ENCODE results near the gene MLLT3. TPM values are rescaled to one million over a fixed set of nuclear protein-coding genes. Genes with fewer than 3 reads are reported as not detected.

MLLT3 gene
- total RNA-seq, 1 experiment from 2014 or later: 21.6 TPM

DNA sequence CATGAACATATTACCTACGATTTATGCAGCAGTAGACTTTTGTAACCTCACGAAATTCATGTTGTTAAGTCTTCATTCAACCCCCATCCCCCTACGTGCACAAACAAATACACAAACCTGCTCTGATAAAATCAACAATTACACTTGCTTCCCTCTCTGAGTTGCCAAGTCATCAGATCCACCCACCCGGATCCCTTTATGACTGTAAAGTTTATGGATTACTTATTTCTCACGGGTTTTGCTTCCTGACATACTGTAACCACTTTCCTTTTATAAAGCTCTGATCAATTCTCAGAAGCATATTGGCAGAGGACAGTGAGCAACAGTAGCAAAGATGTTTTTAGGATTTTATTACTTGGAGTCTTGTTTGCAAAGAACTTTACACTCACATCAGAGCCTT is 70.5 kb downstream of the MLLT3 start:
- H2AFZ ChIP-seq: no peak overlapping the region
- ChIA-PET POLR2A (ENCODE audit: unreplicated experiment) (no interaction called here), CTCF (no interaction called here)
- peaks cover 50% of the 10 kb centered on the region for H3K4me1 ChIP-seq (replicated peaks; ENCODE audit: insufficient read depth)
- H3K36me3 ChIP-seq (ENCODE audit: low read depth): no peaks in the 10 kb centered on the region
- H3K9me2 ChIP-seq (ENCODE audit: insufficient read depth): no peaks in the 10 kb centered on the region
- no peak for TF ChIP-seq EZH2 (IDR thresholded peaks at IDR 0.05; ENCODE audit: low read depth)
- TF ChIP-seq, protein P1, sequence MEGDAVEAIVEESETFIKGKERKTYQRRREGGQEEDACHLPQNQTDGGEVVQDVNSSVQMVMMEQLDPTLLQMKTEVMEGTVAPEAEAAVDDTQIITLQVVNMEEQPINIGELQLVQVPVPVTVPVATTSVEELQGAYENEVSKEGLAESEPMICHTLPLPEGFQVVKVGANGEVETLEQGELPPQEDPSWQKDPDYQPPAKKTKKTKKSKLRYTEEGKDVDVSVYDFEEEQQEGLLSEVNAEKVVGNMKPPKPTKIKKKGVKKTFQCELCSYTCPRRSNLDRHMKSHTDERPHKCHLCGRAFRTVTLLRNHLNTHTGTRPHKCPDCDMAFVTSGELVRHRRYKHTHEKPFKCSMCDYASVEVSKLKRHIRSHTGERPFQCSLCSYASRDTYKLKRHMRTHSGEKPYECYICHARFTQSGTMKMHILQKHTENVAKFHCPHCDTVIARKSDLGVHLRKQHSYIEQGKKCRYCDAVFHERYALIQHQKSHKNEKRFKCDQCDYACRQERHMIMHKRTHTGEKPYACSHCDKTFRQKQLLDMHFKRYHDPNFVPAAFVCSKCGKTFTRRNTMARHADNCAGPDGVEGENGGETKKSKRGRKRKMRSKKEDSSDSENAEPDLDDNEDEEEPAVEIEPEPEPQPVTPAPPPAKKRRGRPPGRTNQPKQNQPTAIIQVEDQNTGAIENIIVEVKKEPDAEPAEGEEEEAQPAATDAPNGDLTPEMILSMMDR (conservative IDR thresholded peaks at IDR 0.05): no peak
- peaks cover 22% of the 10 kb centered on the region for H3K79me2 ChIP-seq (ENCODE audit: low read depth)
- peak overlapping the region; percentile 46; the same call in 1 of the 2 replicates for H3K4me3 ChIP-seq
- no TSS peak for BruUV-seq (replicated peaks)
- DNase-seq: peak in 1 of 2 experiments; percentile 83
- peaks cover 26% of the 10 kb centered on the region for H3F3A ChIP-seq (ENCODE audit: insufficient read depth, low read depth)
- peak overlapping the region; percentile 99 for H3K27ac ChIP-seq
- H3K27me3 ChIP-seq (ENCODE audit: insufficient read depth, low read depth): no peaks in the 10 kb centered on the region
- no peaks in the 10 kb centered on the region for H3K9me3 ChIP-seq (ENCODE audit: insufficient read depth, low read depth)
- intact Hi-C loops (cut with micrococcal nuclease; ENCODE audit: unreplicated experiment): loop anchor here (2.0 to 5.0 kb wide), 4 partner anchors 29 to 195 kb away; no protein-coding TSS in a partner anchor
- H3K4me2 ChIP-seq: peak overlapping the region; percentile 85
- no peaks in the 10 kb centered on the region for H4K20me1 ChIP-seq (ENCODE audit: insufficient read depth)

DNA sequence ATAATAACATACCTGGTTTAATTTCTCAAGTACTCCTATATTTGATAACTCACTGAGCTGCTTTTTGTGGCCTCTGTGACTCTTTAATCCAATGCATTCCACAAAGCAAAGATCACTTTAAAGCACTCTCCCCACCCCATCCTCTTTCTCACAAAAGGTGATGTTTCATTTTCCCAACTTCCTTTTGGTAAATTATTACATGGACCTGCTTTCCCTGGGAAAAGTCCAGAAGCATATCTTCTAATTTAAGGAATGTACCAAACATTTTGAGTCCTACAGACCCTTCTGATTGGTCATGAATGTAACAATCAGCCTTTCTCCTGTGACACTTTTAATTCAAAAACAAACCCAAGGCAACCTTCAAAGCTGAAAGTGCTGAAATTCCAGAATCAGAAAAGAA is 71.1 kb downstream of the MLLT3 start:
- H3K27ac ChIP-seq: peak overlapping the region; percentile 99
- peaks cover 26% of the 10 kb centered on the region for H3F3A ChIP-seq (ENCODE audit: insufficient read depth, low read depth)
- H3K4me2 ChIP-seq: peak overlapping the region; percentile 85
- peaks cover 22% of the 10 kb centered on the region for H3K79me2 ChIP-seq (ENCODE audit: low read depth)
- H4K20me1 ChIP-seq (ENCODE audit: insufficient read depth): no peaks in the 10 kb centered on the region
- H3K27me3 ChIP-seq (ENCODE audit: insufficient read depth, low read depth): no peaks in the 10 kb centered on the region
- ChIA-PET CTCF (no interaction called here), POLR2A (ENCODE audit: unreplicated experiment) (interaction anchor here (0.5 kb wide), 1 partner anchor 35 kb away, joined by 4 read pairs; no protein-coding TSS in a partner anchor)
- H2AFZ ChIP-seq: no peak overlapping the region
- peak; percentile 16 to 81 for DNase-seq
- no peaks in the 10 kb centered on the region for H3K9me2 ChIP-seq (ENCODE audit: insufficient read depth)
- peak overlapping the region; percentile 46; the same call in 1 of the 2 replicates for H3K4me3 ChIP-seq
- intact Hi-C loops (cut with micrococcal nuclease; ENCODE audit: unreplicated experiment): loop anchor here (2.0 to 5.0 kb wide), 4 partner anchors 30 to 194 kb away; no protein-coding TSS in a partner anchor
- no peaks in the 10 kb centered on the region for H3K9me3 ChIP-seq (ENCODE audit: insufficient read depth, low read depth)
- no peaks in the 10 kb centered on the region for H3K36me3 ChIP-seq (ENCODE audit: low read depth)
- TF ChIP-seq, protein P1 (conservative IDR thresholded peaks at IDR 0.05): no peak
- TF ChIP-seq EZH2 (IDR thresholded peaks at IDR 0.05; ENCODE audit: low read depth): no peak
- no TSS peak for BruUV-seq (replicated peaks)
- H3K4me1 ChIP-seq (replicated peaks; ENCODE audit: insufficient read depth): peaks cover 50% of the 10 kb centered on the region

DNA sequence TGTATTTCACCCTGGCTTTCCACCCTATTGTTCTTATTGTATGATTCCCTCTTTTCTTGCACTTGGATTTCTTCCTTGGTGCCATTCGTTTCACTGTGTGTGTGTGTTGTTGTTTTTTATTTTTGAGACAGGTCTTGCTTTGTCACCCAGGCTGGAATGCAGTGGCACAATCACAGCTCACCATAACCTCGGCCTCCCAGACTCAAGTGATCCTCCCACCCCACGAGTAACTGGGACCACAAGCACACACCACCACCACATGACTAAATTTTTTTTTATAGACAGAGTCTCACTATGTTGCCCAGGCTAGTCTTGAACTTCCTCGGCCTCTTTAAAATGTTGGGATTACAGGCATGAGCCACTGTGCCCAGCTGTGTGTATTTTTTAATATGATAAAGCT is 72.0 kb downstream of the MLLT3 start:
- H3K27me3 ChIP-seq (ENCODE audit: insufficient read depth, low read depth): no peaks in the 10 kb centered on the region
- POLR2A ChIA-PET (ENCODE audit: unreplicated experiment): interaction anchor here (0.6 kb wide), 1 partner anchor 27 kb away, joined by 3 read pairs; no protein-coding TSS in a partner anchor
- TF ChIP-seq, protein P1 (conservative IDR thresholded peaks at IDR 0.05): no peak
- no peak for TF ChIP-seq EZH2 (IDR thresholded peaks at IDR 0.05; ENCODE audit: low read depth)
- no peaks in the 10 kb centered on the region for H4K20me1 ChIP-seq (ENCODE audit: insufficient read depth)
- CTCF ChIA-PET: no interaction called here
- peak overlapping the region; percentile 99 for H3K27ac ChIP-seq
- no TSS peak for BruUV-seq (replicated peaks)
- H2AFZ ChIP-seq: no peak overlapping the region
- H3K9me3 ChIP-seq (ENCODE audit: insufficient read depth, low read depth): no peaks in the 10 kb centered on the region
- H3K4me3 ChIP-seq: no peak overlapping the region
- peaks cover 26% of the 10 kb centered on the region for H3F3A ChIP-seq (ENCODE audit: insufficient read depth, low read depth)
- H3K4me2 ChIP-seq: peak overlapping the region; percentile 85; the same call in 1 of the 2 replicates
- no peaks in the 10 kb centered on the region for H3K36me3 ChIP-seq (ENCODE audit: low read depth)
- no peak for DNase-seq
- H3K9me2 ChIP-seq (ENCODE audit: insufficient read depth): no peaks in the 10 kb centered on the region
- peaks cover 19% of the 10 kb centered on the region for H3K79me2 ChIP-seq (ENCODE audit: low read depth)
- peaks cover 50% of the 10 kb centered on the region for H3K4me1 ChIP-seq (replicated peaks; ENCODE audit: insufficient read depth)
- intact Hi-C loops (cut with micrococcal nuclease; ENCODE audit: unreplicated experiment): loop anchor here (2.0 to 5.0 kb wide), 4 partner anchors 30 to 193 kb away; no protein-coding TSS in a partner anchor
